PC-3 (cell line): ENCODE results near the gene GRIN2A.

Experiments used
- CTCF ChIP-seq: fragments of 300-600 bp; sonication (generic); conservative IDR thresholded peaks from 2 replicates; pipeline ENCODE4 v1.5.1; 2017; ENCODE audit warnings: antibody characterized with exemption, low read depth, mild to moderate bottlenecking, low read length
- EZH2 ChIP-seq: fragments of 300-600 bp; sonication (generic); IDR thresholded peaks from one replicate; pipeline ENCODE4 v1.6.1; 2017; ENCODE audit warnings: antibody characterized with exemption, mild to moderate bottlenecking, low read length; ENCODE audit not compliant: unreplicated experiment
- EZH2phosphoT487 ChIP-seq: fragments of 300-600 bp; sonication (generic); IDR thresholded peaks from 2 replicates; pipeline ENCODE4 v1.6.1; 2018; ENCODE audit warnings: mild to moderate bottlenecking, antibody characterized with exemption, low read length, borderline replicate concordance

GRCh38 chr16:9885876-9886275 lies 296.4 kb downstream of the GRIN2A start:
- TF ChIP-seq CTCF (no peak), EZH2 (no peak), EZH2phosphoT487 (no peak)
